Measurements from ENCODE around the gene ACP7.

DNA sequence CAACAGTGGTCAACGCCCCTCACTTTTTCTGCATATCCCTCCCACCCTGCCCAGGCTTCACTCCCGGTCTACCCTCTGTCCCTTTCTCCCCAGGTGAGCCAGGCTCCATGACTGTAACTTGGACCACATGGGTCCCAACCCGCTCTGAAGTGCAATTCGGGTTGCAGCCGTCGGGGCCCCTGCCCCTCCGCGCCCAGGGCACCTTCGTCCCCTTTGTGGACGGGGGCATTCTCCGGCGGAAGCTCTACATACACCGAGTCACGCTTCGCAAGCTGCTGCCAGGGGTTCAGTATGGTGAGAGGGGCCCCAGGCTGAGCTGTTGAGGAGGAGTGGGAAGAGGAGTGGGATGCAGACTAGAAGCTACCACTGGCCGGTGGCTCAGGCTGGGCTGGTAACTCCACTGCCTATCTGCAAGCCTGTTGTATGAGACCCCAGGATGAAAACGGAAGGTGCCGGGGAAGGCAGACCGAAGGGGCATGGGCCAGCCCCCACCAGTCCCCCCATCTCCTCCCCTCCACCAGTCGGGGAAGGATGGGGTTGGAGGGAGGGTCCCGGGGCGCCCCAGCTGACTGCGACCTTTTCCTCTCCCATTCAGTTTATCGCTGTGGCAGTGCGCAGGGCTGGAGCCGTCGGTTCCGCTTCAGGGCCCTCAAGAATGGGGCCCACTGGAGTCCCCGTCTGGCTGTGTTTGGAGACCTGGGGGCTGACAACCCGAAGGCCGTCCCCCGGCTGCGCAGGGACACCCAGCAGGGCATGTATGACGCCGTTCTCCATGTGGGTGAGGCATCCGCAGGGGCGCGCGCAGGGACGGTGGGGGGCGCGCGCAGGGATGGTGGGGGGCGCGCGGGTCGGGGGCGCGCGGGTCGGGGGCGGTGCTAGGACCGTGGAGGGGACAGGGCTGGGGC, 14.4 kb downstream of the ACP7 start:
- TF ChIP-seq, protein P1, sequence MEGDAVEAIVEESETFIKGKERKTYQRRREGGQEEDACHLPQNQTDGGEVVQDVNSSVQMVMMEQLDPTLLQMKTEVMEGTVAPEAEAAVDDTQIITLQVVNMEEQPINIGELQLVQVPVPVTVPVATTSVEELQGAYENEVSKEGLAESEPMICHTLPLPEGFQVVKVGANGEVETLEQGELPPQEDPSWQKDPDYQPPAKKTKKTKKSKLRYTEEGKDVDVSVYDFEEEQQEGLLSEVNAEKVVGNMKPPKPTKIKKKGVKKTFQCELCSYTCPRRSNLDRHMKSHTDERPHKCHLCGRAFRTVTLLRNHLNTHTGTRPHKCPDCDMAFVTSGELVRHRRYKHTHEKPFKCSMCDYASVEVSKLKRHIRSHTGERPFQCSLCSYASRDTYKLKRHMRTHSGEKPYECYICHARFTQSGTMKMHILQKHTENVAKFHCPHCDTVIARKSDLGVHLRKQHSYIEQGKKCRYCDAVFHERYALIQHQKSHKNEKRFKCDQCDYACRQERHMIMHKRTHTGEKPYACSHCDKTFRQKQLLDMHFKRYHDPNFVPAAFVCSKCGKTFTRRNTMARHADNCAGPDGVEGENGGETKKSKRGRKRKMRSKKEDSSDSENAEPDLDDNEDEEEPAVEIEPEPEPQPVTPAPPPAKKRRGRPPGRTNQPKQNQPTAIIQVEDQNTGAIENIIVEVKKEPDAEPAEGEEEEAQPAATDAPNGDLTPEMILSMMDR (IDR thresholded peaks at IDR 0.05): no peak
- no peak for TF ChIP-seq POLR2A (IDR thresholded peaks at IDR 0.05)
